NB4 (cell line): Measurements from ENCODE around the gene DBI.

Experiments used
- DNase-seq: peaks from one replicate; pipeline ENCODE4 v3.0.0; 2010; ENCODE audit warnings: low read depth
- H3K4me3 ChIP-seq: one replicate; pipeline ENCODE4 v1.5.1; 2011; ENCODE audit warnings: mild to moderate bottlenecking, low read depth, low read length, moderate library complexity
- MYC ChIP-seq: IDR thresholded peaks from 2 replicates; pipeline ENCODE4 v1.6.1; 2011; ENCODE audit warnings: low read depth, low read length
- POLR2A ChIP-seq: IDR thresholded peaks from 2 replicates; pipeline ENCODE4 v1.6.1; 2011; ENCODE audit warnings: mild to moderate bottlenecking; ENCODE audit not compliant: insufficient read length; ENCODE audit errors: extremely low read depth
- TF ChIP-seq, protein P1 (sequence below): IDR thresholded peaks from one replicate; pipeline ENCODE4 v1.5.1; 2012; ENCODE audit warnings: low read depth, low read length
- TF ChIP-seq, protein P2 (sequence below): IDR thresholded peaks from 2 replicates; pipeline ENCODE4 v1.6.1; 2011; ENCODE audit warnings: low read depth, low read length

The DBI gene

DNA sequence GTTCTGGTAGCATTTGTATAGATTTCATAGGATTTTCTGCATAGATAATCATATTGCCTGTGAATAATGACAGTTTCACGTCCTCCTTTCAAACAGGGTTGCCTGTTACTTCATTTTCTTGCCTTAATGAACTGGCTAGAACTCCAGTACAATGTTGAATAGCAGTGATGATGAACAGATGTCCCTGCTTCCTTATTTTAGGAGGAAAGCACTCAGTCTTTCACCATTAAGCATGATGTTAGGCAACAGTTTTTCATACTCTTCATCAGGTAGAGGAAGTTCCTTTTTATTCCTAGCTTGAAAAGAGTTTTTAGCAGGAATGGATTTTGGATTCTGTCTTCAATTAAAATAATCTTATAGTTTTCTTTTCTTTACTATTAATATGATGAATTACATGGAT lies 39.8 kb upstream of the DBI start:
- no peak overlapping the region for H3K4me3 ChIP-seq
- TF ChIP-seq, protein P1, sequence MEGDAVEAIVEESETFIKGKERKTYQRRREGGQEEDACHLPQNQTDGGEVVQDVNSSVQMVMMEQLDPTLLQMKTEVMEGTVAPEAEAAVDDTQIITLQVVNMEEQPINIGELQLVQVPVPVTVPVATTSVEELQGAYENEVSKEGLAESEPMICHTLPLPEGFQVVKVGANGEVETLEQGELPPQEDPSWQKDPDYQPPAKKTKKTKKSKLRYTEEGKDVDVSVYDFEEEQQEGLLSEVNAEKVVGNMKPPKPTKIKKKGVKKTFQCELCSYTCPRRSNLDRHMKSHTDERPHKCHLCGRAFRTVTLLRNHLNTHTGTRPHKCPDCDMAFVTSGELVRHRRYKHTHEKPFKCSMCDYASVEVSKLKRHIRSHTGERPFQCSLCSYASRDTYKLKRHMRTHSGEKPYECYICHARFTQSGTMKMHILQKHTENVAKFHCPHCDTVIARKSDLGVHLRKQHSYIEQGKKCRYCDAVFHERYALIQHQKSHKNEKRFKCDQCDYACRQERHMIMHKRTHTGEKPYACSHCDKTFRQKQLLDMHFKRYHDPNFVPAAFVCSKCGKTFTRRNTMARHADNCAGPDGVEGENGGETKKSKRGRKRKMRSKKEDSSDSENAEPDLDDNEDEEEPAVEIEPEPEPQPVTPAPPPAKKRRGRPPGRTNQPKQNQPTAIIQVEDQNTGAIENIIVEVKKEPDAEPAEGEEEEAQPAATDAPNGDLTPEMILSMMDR, result no peak
- TF ChIP-seq MYC, result no peak
- TF ChIP-seq POLR2A, result no peak
- TF ChIP-seq, protein P2, sequence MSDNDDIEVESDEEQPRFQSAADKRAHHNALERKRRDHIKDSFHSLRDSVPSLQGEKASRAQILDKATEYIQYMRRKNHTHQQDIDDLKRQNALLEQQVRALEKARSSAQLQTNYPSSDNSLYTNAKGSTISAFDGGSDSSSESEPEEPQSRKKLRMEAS, result no peak
- peak; percentile 75 for DNase-seq

DNA sequence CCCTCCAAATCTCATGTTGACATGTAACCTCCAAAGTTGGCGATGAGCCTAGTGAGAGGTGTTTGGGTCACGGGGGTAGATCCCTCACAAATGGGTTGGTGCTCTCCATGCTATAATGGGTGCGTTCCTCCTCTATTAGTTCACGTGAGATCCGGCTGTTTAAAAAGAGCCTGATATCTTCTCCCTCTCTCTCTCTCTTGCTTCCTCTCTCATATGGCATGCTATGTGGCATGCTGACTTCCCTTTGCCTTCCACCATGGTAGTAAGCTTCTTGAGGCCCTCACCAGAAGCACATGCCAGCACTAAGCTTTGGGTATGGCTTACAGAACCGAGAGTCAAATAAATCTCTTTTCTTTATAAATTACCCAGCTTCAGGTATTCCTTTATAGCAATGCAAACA lies 39.3 kb upstream of the DBI start:
- no peak for DNase-seq
- TF ChIP-seq, protein P2, result no peak
- TF ChIP-seq MYC (no peak), POLR2A (no peak)
- TF ChIP-seq, protein P1, result no peak
- H3K4me3 ChIP-seq, result no peak overlapping the region

DNA sequence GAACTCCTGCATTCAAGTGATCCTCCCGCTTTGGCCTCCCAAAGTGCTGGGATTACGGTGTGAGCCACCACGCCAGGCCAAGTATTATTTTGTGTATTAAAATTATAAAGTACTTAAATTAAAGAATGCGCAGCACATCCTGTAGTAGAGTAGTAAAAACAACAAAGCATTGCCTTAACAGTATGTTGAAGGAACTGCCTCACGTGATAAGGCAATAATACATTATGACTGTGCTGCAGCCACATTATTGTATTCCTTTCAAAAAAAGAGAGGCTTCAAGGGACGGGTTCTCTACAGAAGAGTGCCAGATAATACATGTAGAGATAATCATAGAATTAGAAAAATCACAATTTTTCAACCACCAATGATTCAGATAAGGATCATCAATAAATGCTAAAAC lies 33.8 kb upstream of the DBI start:
- no peak for TF ChIP-seq POLR2A
- no peak for DNase-seq
- H3K4me3 ChIP-seq, result no peak overlapping the region

DNA sequence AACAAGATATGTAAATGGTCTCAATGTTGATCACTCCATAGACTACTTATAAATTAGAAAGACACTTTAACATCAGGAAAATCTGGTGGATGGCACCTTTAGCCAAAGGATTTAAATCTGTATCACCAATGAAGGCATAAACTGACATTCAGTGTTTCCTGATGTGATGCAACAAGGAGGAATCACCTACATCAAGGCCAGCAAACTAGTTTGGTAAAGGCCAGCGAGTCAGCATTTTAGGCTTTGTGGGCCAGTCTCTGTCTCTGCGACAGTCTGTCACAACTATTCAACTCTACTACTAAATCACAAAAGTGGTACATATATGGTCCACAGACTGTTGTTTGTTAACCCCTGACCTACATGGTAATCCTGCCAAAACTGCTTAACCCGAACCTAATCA lies 33.4 kb upstream of the DBI start:
- peak; percentile 34 for DNase-seq
- TF ChIP-seq POLR2A, result no peak
- TF ChIP-seq, protein P2, result no peak
- TF ChIP-seq, protein P1, result no peak
- TF ChIP-seq MYC, result no peak
- no peak overlapping the region for H3K4me3 ChIP-seq

DNA sequence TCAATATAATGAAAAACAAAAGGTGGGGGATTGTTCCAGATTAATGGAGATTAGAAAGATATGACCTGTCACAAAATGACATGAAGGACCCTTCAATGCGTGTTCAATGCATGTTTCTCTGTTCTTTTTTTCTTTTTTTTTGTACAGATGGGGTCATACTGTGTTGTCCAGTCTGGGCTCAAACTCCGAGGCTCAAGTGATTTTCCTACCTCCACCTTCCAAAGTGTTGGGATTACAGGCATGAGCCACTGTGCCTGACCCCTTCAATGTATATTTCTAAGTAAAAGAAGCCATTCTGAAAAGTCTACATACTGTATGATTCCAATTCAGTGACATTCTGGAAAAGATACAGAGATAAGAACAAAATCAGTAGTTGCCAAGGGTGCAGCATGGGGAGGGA lies 32.9 kb upstream of the DBI start:
- TF ChIP-seq POLR2A (no peak), MYC (no peak)
- TF ChIP-seq, protein P1, result no peak
- TF ChIP-seq, protein P2, result no peak
- no peak for DNase-seq
- no peak overlapping the region for H3K4me3 ChIP-seq

DNA sequence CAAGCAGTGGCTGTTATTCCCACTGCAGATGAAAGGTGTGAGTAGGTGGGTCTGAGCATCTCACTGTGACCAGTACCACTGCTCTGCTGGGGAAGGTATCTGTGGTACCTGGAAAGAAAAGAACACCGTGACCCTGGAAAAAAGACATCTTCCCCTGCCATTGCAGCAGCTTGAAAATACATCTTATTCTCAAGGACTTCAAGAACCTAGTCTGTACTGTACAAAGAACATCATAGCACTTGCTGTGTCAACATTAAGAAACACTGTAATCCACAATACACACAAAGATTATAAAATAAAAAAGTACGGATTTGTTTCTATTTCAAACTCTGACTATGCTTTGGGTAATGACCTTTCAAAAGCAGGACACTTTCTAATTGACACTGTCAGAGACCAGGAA lies 29.0 kb upstream of the DBI start:
- TF ChIP-seq, protein P2, result no peak
- TF ChIP-seq, protein P1, result no peak
- DNase-seq, result no peak
- H3K4me3 ChIP-seq, result no peak overlapping the region
